GM12891 (cell line): Measurements from ENCODE around the gene SLC7A1.

Source experiments
- POLR2AphosphoS5 ChIP-seq: IDR thresholded peaks from 2 replicates; pipeline ENCODE4 v1.6.1; 2011; ENCODE audit warnings: low read depth, low read length, control low read depth
- TAF1 ChIP-seq: IDR thresholded peaks from 2 replicates; pipeline ENCODE4 v1.6.1; 2011; ENCODE audit warnings: low read depth, low read length, control low read depth

DNA sequence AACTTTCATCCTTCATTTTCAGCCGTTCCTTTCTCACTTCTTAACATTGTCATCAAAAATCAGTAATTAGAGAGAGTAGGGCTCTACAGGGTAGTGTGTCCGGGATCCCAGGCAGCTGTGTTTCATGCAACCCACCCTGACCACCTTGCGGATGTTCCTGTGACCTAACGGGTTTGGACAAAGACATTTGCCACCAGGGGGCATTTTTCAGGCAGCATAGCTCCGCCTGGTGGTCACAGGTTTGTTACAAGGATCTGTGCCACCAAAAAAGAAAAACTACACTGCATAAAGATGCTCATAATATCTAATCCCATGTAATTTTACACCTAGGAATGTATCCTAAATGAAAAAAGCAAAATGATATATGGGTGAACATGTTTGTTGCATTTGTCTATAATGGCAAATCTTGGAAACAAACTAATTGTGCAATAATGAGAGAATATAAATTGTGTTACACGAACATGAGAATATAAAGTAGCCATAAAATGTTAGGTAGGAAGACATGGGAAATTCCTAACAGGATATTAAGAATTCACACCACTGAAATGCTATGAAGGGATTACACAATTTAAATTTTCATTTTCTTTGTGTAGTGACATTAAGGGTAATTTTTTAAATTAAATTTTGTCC, 123.0 kb downstream of the SLC7A1 start:
- TF ChIP-seq TAF1 = no peak
- no peak for TF ChIP-seq POLR2AphosphoS5
